ENCODE measurements around the gene ZYX.

- TF ChIP-seq MAX (IDR thresholded peaks at IDR 0.05; ENCODE audit: low read depth), result no peak
- TF ChIP-seq, protein P1, sequence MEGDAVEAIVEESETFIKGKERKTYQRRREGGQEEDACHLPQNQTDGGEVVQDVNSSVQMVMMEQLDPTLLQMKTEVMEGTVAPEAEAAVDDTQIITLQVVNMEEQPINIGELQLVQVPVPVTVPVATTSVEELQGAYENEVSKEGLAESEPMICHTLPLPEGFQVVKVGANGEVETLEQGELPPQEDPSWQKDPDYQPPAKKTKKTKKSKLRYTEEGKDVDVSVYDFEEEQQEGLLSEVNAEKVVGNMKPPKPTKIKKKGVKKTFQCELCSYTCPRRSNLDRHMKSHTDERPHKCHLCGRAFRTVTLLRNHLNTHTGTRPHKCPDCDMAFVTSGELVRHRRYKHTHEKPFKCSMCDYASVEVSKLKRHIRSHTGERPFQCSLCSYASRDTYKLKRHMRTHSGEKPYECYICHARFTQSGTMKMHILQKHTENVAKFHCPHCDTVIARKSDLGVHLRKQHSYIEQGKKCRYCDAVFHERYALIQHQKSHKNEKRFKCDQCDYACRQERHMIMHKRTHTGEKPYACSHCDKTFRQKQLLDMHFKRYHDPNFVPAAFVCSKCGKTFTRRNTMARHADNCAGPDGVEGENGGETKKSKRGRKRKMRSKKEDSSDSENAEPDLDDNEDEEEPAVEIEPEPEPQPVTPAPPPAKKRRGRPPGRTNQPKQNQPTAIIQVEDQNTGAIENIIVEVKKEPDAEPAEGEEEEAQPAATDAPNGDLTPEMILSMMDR (IDR thresholded peaks at IDR 0.05), result no peak
- TF ChIP-seq RFX5 (IDR thresholded peaks at IDR 0.05; ENCODE audit: low read length), result no peak
- TF ChIP-seq, protein P2, sequence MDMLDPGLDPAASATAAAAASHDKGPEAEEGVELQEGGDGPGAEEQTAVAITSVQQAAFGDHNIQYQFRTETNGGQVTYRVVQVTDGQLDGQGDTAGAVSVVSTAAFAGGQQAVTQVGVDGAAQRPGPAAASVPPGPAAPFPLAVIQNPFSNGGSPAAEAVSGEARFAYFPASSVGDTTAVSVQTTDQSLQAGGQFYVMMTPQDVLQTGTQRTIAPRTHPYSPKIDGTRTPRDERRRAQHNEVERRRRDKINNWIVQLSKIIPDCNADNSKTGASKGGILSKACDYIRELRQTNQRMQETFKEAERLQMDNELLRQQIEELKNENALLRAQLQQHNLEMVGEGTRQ (IDR thresholded peaks at IDR 0.05; ENCODE audit: borderline replicate concordance, low read depth, low read length), result no peak
- no peak for TF ChIP-seq RCOR1 (IDR thresholded peaks at IDR 0.05; ENCODE audit: low read length)
- TF ChIP-seq TAF1 (IDR thresholded peaks at IDR 0.05; ENCODE audit: borderline replicate concordance, low read depth, low read length), result no peak
- no peak for TF ChIP-seq REST (IDR thresholded peaks at IDR 0.05; ENCODE audit: low read depth, low read length)
- no peak for TF ChIP-seq JUND (IDR thresholded peaks at IDR 0.05)
- no peak for TF ChIP-seq CHD2 (IDR thresholded peaks at IDR 0.05; ENCODE audit: low read length, partially characterized antibody)
- TF ChIP-seq RXRA (IDR thresholded peaks at IDR 0.05; ENCODE audit: borderline replicate concordance, low read depth), result no peak
- no peak for TF ChIP-seq YY1 (IDR thresholded peaks at IDR 0.05; ENCODE audit: low read depth)
- TF ChIP-seq FOXJ3 (CRISPR knock-in tag; IDR thresholded peaks at IDR 0.05), result no peak
These were observed 33.2 kb upstream of the ZYX start for GRCh38 chr7:143347950-143348349.
